Naive thymus-derived CD4-positive, alpha-beta T cell (primary cell): ENCODE measurements around the gene ACAP2. TPM values are rescaled to one million over a fixed set of nuclear protein-coding genes. Genes with fewer than 3 reads are reported as not detected.

Source experiments
- ATAC-seq: fragments of 150-1000 bp; cut with Tn5 transposase; 2 replicates; pipeline ENCODE4 v1.10.0; 2021; ENCODE audit warnings: mild to moderate bottlenecking, moderate library complexity
- CTCF ChIA-PET: fragments of 350-600 bp; sonication (Branson Sonifier 250); formaldehyde crosslinking; loops from one replicate; lab custom pipeline; 2021; ENCODE audit warnings: antibody characterized with exemption; lab: Charles Lee
- POLR2A ChIA-PET: fragments of 350-600 bp; sonication (Branson Sonifier 250); formaldehyde crosslinking; loops from one replicate; lab custom pipeline; 2021; ENCODE audit warnings: antibody characterized with exemption, inconsistent platforms; lab: Charles Lee
- DNase-seq, 9 donors: peaks; one replicate each; pipeline versions ENCODE4 v3.0.0 to v3.0.0-alpha.2; 2020 to 2022; ENCODE audit warnings: mixed read lengths in 1 of 9
- H3K27ac ChIP-seq: one replicate; pipeline ENCODE4 v1.7.0; 2013; ENCODE audit warnings: mild to moderate bottlenecking, low read depth, low read length, moderate library complexity
- H3K27me3 ChIP-seq, 2 donors: one replicate each; pipeline ENCODE4 v1.7.0; 2013; ENCODE audit warnings: low read length in 2 of 2, mild to moderate bottlenecking in 2 of 2, moderate library complexity in 2 of 2; ENCODE audit not compliant: control insufficient read depth in 2 of 2, insufficient read depth in 2 of 2
- H3K36me3 ChIP-seq, 3 experiments: 1 replicate in 2 of 3; 2 replicates in 1 of 3; pipeline ENCODE4 v1.7.0; 2013; ENCODE audit warnings: low read length in 3 of 3, mild to moderate bottlenecking in 3 of 3, moderate library complexity in 1 of 3; ENCODE audit not compliant: insufficient read depth in 3 of 3, control insufficient read depth in 2 of 3
- H3K4me1 ChIP-seq, 2 donors: one replicate each; pipeline ENCODE4 v1.7.0; 2013; ENCODE audit warnings: low read length in 2 of 2, mild to moderate bottlenecking in 2 of 2, moderate library complexity in 1 of 2; ENCODE audit not compliant: control insufficient read depth in 2 of 2, insufficient read depth in 2 of 2
- H3K4me3 ChIP-seq: 2 replicates; pipeline ENCODE4 v1.7.0; 2013; ENCODE audit warnings: mild to moderate bottlenecking, low read length
- H3K9me3 ChIP-seq, 3 experiments: 1 replicate in 2 of 3; 2 replicates in 1 of 3; pipeline ENCODE4 v1.7.0; 2013; ENCODE audit warnings: low read length in 3 of 3; ENCODE audit not compliant: control insufficient read depth in 2 of 3
- H3K27ac Mint-ChIP-seq, 9 donors: one replicate each; pipeline ENCODE4 v1.8.0; 2020 to 2022; ENCODE audit warnings: mixed read lengths in 9 of 9, mild to moderate bottlenecking in 8 of 9, moderate library complexity in 5 of 9, inconsistent platforms in 2 of 9
- H3K27me3 Mint-ChIP-seq, 5 donors: one replicate each; pipeline ENCODE4 v1.8.0; 2021 to 2022; ENCODE audit warnings: mixed read lengths in 5 of 5, mild to moderate bottlenecking in 1 of 5
- H3K36me3 Mint-ChIP-seq, 5 donors: one replicate each; pipeline ENCODE4 v1.8.0; 2020 to 2022; ENCODE audit warnings: mixed read lengths in 5 of 5, mild to moderate bottlenecking in 3 of 5, inconsistent platforms in 1 of 5
- H3K4me1 Mint-ChIP-seq, 7 donors: one replicate each; pipeline ENCODE4 v1.8.0; 2020 to 2022; ENCODE audit warnings: mixed read lengths in 7 of 7, mild to moderate bottlenecking in 3 of 7, inconsistent platforms in 1 of 7
- H3K4me3 Mint-ChIP-seq, 10 donors: one replicate each; pipeline ENCODE4 v1.8.0; 2020 to 2022; ENCODE audit warnings: mild to moderate bottlenecking in 10 of 10, mixed read lengths in 10 of 10, moderate library complexity in 6 of 10, inconsistent platforms in 2 of 10
- H3K9me3 Mint-ChIP-seq, 11 donors: one replicate each; pipeline ENCODE4 v1.8.0; 2020 to 2022; ENCODE audit warnings: mixed read lengths in 11 of 11, mild to moderate bottlenecking in 4 of 11, inconsistent platforms in 1 of 11, moderate library complexity in 1 of 11
- intact Hi-C, 2 donors: fragments of 100-400 bp; cut with micrococcal nuclease; formaldehyde crosslinking; loops; one replicate each; pipeline ENCODE4 v1.15.1; 2023
- polyA plus RNA-seq, 2 donors: library from polyadenylated mRNA; unstranded; fragments of 300-500 nt; fragmentation: Illumina TruSeq; gene quantifications; one replicate each; pipeline ENCODE4 v1.2.3, GENCODE V29; 2021
- total RNA-seq, 6 experiments: library from RNA in 5 of 6; stranded (reverse) in 5 of 6; gene quantifications; 1 replicate in 5 of 6; 2 replicates in 1 of 6; pipeline ENCODE4 v1.2.3 and lab custom pipeline; 2021 to 2026

ACAP2 gene
- total and polyA plus RNA-seq, 7 experiments from 2014 or later, result 40.1 to 111 (median 72.6) TPM

DNA sequence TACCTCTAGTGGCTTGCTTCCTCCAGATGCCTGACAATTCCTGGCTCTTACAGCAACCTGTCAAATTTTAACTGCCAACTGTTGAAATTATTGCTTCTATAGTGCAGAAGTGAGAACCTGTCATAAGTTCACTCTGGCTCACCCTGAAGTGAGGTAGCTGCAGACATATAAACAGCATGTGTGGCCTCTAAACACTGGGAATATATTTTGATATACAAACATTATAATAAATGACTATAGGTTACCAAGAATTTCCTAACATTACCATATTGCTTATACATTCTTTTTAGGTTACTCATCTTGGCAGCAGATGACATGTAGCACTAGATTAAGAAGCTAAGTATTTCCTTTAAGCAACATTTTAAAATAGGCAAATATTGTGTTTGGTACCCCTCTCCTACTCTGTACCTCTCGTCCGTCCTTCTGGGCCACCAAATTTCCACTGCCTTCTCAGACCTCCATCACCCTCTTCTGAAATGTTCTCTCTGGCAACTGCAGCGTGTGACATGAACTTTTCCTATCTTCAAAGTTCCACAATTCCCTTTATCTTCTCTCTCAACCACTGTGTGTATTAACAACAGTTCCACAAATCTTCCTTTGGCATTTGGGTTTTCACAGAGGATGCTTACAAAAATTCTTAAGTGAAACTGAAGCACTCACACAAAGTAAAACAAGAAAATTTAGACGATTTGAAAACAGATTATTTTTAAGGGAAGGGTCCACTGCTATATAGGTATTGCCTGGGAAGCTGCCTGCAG is 156.5 kb downstream of the ACAP2 start:
- Histone ChIP-seq H3K27me3 (no peaks in the 10 kb centered on the region), H3K4me3 (no peak overlapping the region), H3K36me3 (peaks cover 8 to 61% (median 12%) of the 10 kb centered on the region in 3 experiments), H3K4me1 (no peaks in the 10 kb centered on the region), H3K27ac (no peak overlapping the region), H3K9me3 (no peaks in the 10 kb centered on the region)
- peaks cover 0 to 8% (median 3%) of the 10 kb centered on the region in 7 donors for H3K4me1 Mint-ChIP-seq
- ATAC-seq, result no peak
- ChIA-PET POLR2A (interaction anchor here (1.1 kb wide), 1 partner anchor 15 kb away, joined by 4 read pairs; the partner anchor contains the start of gene XXYLT1), CTCF (interaction anchor here (1.3 kb wide), 1 partner anchor 15 kb away, joined by 5 read pairs; the partner anchor contains the start of gene XXYLT1)
- H3K27ac Mint-ChIP-seq, result peak overlapping the region in 3 of 9 donors; percentile 29 to 87 (median 83)
- no peak overlapping the region for H3K4me3 Mint-ChIP-seq
- H3K9me3 Mint-ChIP-seq, result no peaks in the 10 kb centered on the region
- H3K27me3 Mint-ChIP-seq, result no peaks in the 10 kb centered on the region
- H3K36me3 Mint-ChIP-seq, result peaks cover 3 to 27% (median 10%) of the 10 kb centered on the region in 5 donors
- intact Hi-C loops, result no loop called here
- DNase-seq, result no peak

DNA sequence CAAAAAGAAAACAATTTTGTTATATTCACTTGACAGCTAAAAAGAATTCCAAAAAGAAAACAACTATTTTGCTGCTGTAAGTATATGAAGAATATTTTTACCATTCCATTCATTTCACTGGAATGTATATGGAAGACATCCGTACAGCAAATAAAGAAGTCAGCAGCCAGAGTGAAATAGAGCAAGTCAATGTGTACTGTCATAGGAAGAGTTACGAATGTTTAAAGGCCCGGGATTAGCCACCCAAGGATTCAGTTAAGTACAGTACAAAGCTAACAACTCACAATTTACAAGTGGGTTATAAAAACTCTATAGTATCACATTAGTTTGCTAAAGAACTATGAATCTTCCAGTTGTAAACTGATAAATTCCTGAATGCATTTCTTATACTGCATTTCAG is 157.4 kb downstream of the ACAP2 start:
- H3K9me3 Mint-ChIP-seq, result no peaks in the 10 kb centered on the region
- intact Hi-C loops, result no loop called here
- no peaks in the 10 kb centered on the region for H3K4me1 ChIP-seq
- no peaks in the 10 kb centered on the region for H3K27me3 ChIP-seq
- no peak for ATAC-seq
- ChIA-PET CTCF (no interaction called here), POLR2A (interaction anchor here (0.5 to 1.1 kb wide), 3 partner anchors 12 to 131 kb away, joined by 3 to 4 read pairs (median 4); partner anchors contain the start of gene XXYLT1)
- H3K4me1 Mint-ChIP-seq, result peaks cover 0 to 8% (median 3%) of the 10 kb centered on the region in 7 donors
- no peak overlapping the region for H3K27ac ChIP-seq
- no peak overlapping the region for H3K4me3 ChIP-seq
- peaks cover 3 to 27% (median 10%) of the 10 kb centered on the region in 5 donors for H3K36me3 Mint-ChIP-seq
- peak overlapping the region in 3 of 9 donors; percentile 23 to 49 (median 41) for H3K27ac Mint-ChIP-seq
- no peak for DNase-seq
- peaks cover 8 to 56% (median 12%) of the 10 kb centered on the region in 3 experiments for H3K36me3 ChIP-seq
- H3K9me3 ChIP-seq, result no peaks in the 10 kb centered on the region
- H3K27me3 Mint-ChIP-seq, result no peaks in the 10 kb centered on the region
- no peak overlapping the region for H3K4me3 Mint-ChIP-seq

DNA sequence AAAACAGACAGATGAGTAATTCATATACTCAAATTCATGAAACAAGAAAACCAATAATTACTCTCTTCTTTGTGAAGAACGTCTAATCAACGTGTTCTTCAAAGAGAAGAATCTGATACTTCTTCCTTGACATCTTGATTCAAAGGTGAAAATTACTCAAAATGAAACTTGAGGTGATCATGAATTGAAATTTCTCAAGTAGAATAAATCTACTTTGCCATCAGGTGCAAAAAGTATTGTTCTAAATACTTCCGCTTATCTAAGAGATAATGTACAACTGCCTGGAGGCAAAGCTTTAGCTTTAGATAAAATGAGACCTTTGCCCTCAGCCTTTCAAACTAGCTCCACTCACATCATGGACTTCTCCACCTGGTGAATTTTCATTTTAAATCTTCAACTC is 158.0 kb downstream of the ACAP2 start:
- H3K4me1 ChIP-seq, result no peaks in the 10 kb centered on the region
- Mint-ChIP-seq H3K36me3 (peaks cover 3 to 24% (median 8%) of the 10 kb centered on the region in 5 donors), H3K4me1 (peaks cover 0 to 8% (median 3%) of the 10 kb centered on the region in 7 donors), H3K4me3 (no peak overlapping the region), H3K9me3 (no peaks in the 10 kb centered on the region), H3K27ac (peak overlapping the region in 3 of 9 donors; percentile 23 to 49 (median 41)), H3K27me3 (no peaks in the 10 kb centered on the region)
- H3K36me3 ChIP-seq, result peaks cover 8 to 50% (median 10%) of the 10 kb centered on the region in 3 experiments
- ChIA-PET CTCF (interaction anchor here (1.5 kb wide), 1 partner anchor 13 kb away, joined by 4 read pairs; the partner anchor contains the start of gene XXYLT1), POLR2A (interaction anchor here (0.5 to 0.7 kb wide), 2 partner anchors 12 to 132 kb away, joined by 3 to 4 read pairs; no protein-coding TSS in a partner anchor)
- intact Hi-C loops, result no loop called here
- DNase-seq (no peak), ATAC-seq (no peak)
- H3K4me3 ChIP-seq, result no peak overlapping the region
- H3K27ac ChIP-seq, result no peak overlapping the region
- H3K9me3 ChIP-seq, result no peaks in the 10 kb centered on the region
- no peaks in the 10 kb centered on the region for H3K27me3 ChIP-seq

DNA sequence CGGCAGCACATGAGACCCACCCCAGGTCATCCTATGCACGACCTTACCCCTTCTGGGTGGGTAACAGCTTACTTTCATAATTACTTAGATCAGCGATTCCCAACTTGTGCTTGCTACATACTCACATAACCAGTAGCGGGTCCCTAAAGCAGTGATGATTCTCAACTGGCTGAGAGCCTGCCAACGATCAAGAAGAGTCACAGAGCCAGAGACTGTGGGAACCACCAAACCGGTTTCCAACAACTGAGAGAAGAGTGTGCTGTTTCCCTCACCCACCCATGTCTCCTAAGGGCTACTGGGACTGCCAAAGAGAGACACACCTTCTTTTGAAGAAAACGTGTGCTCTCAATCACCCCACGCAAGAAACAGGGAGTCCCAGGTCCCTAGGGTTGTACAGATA is 159.9 kb downstream of the ACAP2 start:
- ATAC-seq (no peak), DNase-seq (no peak)
- Mint-ChIP-seq H3K27me3 (no peaks in the 10 kb centered on the region), H3K4me1 (peaks cover 0 to 8% (median 3%) of the 10 kb centered on the region in 7 donors), H3K27ac (peak overlapping the region in 4 of 9 donors; percentile 27 to 54 (median 44)), H3K36me3 (peaks cover 3 to 20% (median 7%) of the 10 kb centered on the region in 5 donors), H3K9me3 (no peaks in the 10 kb centered on the region), H3K4me3 (no peak overlapping the region)
- Histone ChIP-seq H3K4me1 (no peaks in the 10 kb centered on the region), H3K4me3 (no peak overlapping the region), H3K27ac (no peak overlapping the region), H3K9me3 (no peaks in the 10 kb centered on the region), H3K36me3 (peaks cover 8 to 40% (median 8%) of the 10 kb centered on the region in 3 experiments), H3K27me3 (no peaks in the 10 kb centered on the region)
- CTCF ChIA-PET, result interaction anchor here (0.6 kb wide), 1 partner anchor 611 kb away, joined by 3 read pairs; no protein-coding TSS in a partner anchor
- intact Hi-C loops, result no loop called here
- POLR2A ChIA-PET, result interaction anchor here (0.8 kb wide), 1 partner anchor 22 kb away, joined by 3 read pairs; no protein-coding TSS in a partner anchor

DNA sequence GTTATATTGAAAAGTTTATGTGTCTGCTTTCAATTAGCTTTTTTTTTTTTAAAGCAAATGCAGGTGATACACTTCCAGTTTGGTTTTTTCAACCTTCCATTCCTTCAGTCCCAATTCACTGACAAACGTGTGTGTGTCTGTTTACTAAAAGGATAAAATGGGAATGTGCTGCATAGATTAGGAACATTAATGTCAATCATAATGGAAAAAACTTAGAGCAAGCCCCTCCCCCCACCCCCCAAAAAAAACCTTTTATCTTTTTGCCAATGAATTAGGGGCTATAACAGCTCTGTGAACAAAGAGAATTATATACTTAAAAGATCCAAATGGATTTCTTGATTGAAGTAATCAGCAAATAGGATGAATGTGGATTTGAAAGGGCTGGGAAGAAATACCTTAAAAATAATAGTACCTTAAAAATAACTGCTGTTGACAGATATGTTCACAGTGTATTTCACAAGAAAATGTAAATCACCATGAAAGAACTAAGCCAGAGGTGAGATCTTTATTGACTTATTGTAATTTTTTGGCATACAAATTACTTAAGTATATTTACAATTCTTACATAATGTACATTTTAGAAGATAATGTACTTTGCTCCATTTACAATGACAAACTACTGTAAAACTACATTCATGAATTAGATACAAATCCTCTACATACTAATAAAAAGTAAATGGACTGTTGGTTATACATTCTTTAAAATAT is 168.4 kb downstream of the ACAP2 start:
- no peaks in the 10 kb centered on the region for H3K27me3 Mint-ChIP-seq
- Histone ChIP-seq H3K27ac (no peak overlapping the region), H3K4me1 (peaks cover 14 to 15% of the 10 kb centered on the region in 2 donors), H3K4me3 (no peak overlapping the region), H3K27me3 (no peaks in the 10 kb centered on the region), H3K9me3 (no peaks in the 10 kb centered on the region), H3K36me3 (peaks cover 0 to 8% (median 0%) of the 10 kb centered on the region in 3 experiments)
- intact Hi-C loops, result loop anchor here (5.0 to 10.0 kb wide), 3 partner anchors 578 to 787 kb away; partner anchors contain the start of genes ATP13A3 (in 2 of the 2) and TNK2 (in 1 of the 2)
- CTCF ChIA-PET, result interaction anchor here (1.0 to 6.5 kb wide), 4 partner anchors 28 to 592 kb away, joined by 3 to 76 read pairs (median 6); no protein-coding TSS in a partner anchor
- no peaks in the 10 kb centered on the region for H3K9me3 Mint-ChIP-seq
- H3K4me3 Mint-ChIP-seq, result no peak overlapping the region
- ATAC-seq, result no peak
- POLR2A ChIA-PET, result interaction anchor here (0.7 to 1.4 kb wide), 3 partner anchors 60 to 268 kb away, joined by 3 to 6 read pairs (median 4); partner anchors contain the start of gene PPP1R2
- peaks cover 0 to 3% (median 0%) of the 10 kb centered on the region in 5 donors for H3K36me3 Mint-ChIP-seq
- DNase-seq, result no peak
- H3K4me1 Mint-ChIP-seq, result peaks cover 10 to 22% (median 16%) of the 10 kb centered on the region in 7 donors
- peak overlapping the region in 2 of 9 donors; percentile 14 to 38 for H3K27ac Mint-ChIP-seq
